HCT116 (cell line): Measurements from ENCODE around the gene PF4V1. TPM values are rescaled to one million over a fixed set of nuclear protein-coding genes. Genes with fewer than 3 reads are reported as not detected.

ENCODE experiments used
- ATAC-seq: fragments of 200-7000 bp; cut with Tn5 transposase; 2 replicates; pipeline ENCODE4 v1.9.1; 2020; ENCODE audit warnings: mild to moderate bottlenecking, moderate library complexity
- BruUV-seq: library from RNA; stranded (reverse); fragments of 400-500 nt; replicated peaks from 2 replicates; lab custom pipeline; 2021; lab: Mats Ljungman, UMichigan
- CTCF ChIA-PET: fragments of 300-600 bp; sonication (Branson Sonifier 250); formaldehyde crosslinking; loops from one replicate; lab custom pipeline; 2021; ENCODE audit warnings: antibody characterized with exemption; lab: Charles Lee
- POLR2A ChIA-PET: fragments of 300-600, 350-600 bp; sonication (Branson Sonifier 250); formaldehyde crosslinking; loops from one replicate; lab custom pipeline; 2021; ENCODE audit warnings: antibody characterized with exemption; lab: Charles Lee
- RAD21 ChIA-PET, 2 experiments: fragments of 300-600 bp; sonication (Branson Sonifier 250); formaldehyde crosslinking; loops; one replicate each; lab custom pipeline; 2023; ENCODE audit warnings: low total read pairs in 2 of 2; ENCODE audit not compliant: uncharacterized antibody in 2 of 2, unreplicated experiment in 2 of 2, low non-redundant PET in 1 of 2; lab: Charles Lee
- DNase-seq: peaks from one replicate; pipeline ENCODE4 v3.0.0-alpha.2; 2010; ENCODE audit warnings: low read depth, low spot score
- H2AFZ ChIP-seq: fragments of 200-600 bp; shearing (Covaris generic), sonication (generic); 2 replicates; pipeline ENCODE4 v1.6.1; 2017; ENCODE audit warnings: low read depth, mixed run types, mixed read lengths, antibody characterized with exemption, low read length; ENCODE audit not compliant: poor library complexity, severe bottlenecking
- H3K27ac ChIP-seq: 2 replicates; pipeline ENCODE4 v1.5.1; 2012; ENCODE audit warnings: low read depth, low read length
- H3K27me3 ChIP-seq: fragments of 200-600 bp; sonication (generic); 2 replicates; pipeline ENCODE4 v1.6.1; 2016; ENCODE audit warnings: mixed run types, low read length, mixed read lengths; ENCODE audit not compliant: insufficient read depth
- H3K36me3 ChIP-seq, 2 experiments: fragments of 200-500 bp in 1 of 2; fragments of 200-600 bp in 1 of 2; sonication (Bioruptor generic) in 1 of 2; sonication (generic) in 1 of 2; 2 replicates each; pipeline versions ENCODE4 v1.5.1 to v1.6.1; 2014 to 2016; ENCODE audit warnings: low read length in 2 of 2, inconsistent platforms in 1 of 2, mixed read lengths in 1 of 2, mixed run types in 1 of 2; ENCODE audit not compliant: insufficient read depth in 2 of 2, control insufficient read depth in 1 of 2
- H3K4me1 ChIP-seq, 2 experiments: fragments of 200-600 bp in 1 of 2; sonication (generic) in 1 of 2; 2 replicates each; pipeline versions ENCODE4 v1.5.1 to v1.6.1; 2012 to 2017; ENCODE audit warnings: low read length in 2 of 2, inconsistent platforms in 1 of 2, mild to moderate bottlenecking in 1 of 2, mixed read lengths in 1 of 2, mixed run types in 1 of 2, moderate library complexity in 1 of 2; ENCODE audit not compliant: insufficient read depth in 2 of 2, control insufficient read depth in 1 of 2
- H3K4me2 ChIP-seq: fragments of 200-600 bp; sonication (generic); 2 replicates; pipeline ENCODE4 v1.6.1; 2017; ENCODE audit warnings: mixed run types, low read length, mixed read lengths
- H3K4me3 ChIP-seq, 2 experiments: fragments of 200-600 bp in 1 of 2; sonication (generic) in 1 of 2; replicated peaks in 1 of 2; 2 replicates each; pipeline ENCODE4 v1.5.1; 2011 to 2016; ENCODE audit warnings: low read length in 2 of 2, control low read depth in 1 of 2, low read depth in 1 of 2, mild to moderate bottlenecking in 1 of 2, mixed read lengths in 1 of 2, mixed run types in 1 of 2
- H3K79me2 ChIP-seq: fragments of 200-600 bp; sonication (generic); 2 replicates; pipeline ENCODE4 v1.6.1; 2017; ENCODE audit warnings: mild to moderate bottlenecking, mixed run types, low read length, moderate library complexity, mixed read lengths; ENCODE audit not compliant: insufficient read depth
- H3K9ac ChIP-seq: fragments of 200-600 bp; sonication (generic); 2 replicates; pipeline ENCODE4 v1.6.1; 2016; ENCODE audit warnings: low read length, mixed read lengths
- H3K9me2 ChIP-seq: fragments of 200-600 bp; sonication (generic), shearing (Covaris generic); 2 replicates; pipeline ENCODE4 v1.6.1; 2017; ENCODE audit warnings: mixed run types, mild to moderate bottlenecking, moderate library complexity; ENCODE audit not compliant: insufficient read depth
- H3K9me3 ChIP-seq, 2 experiments: fragments of 200-500 bp in 1 of 2; fragments of 200-600 bp in 1 of 2; sonication (Bioruptor generic) in 1 of 2; sonication (generic) in 1 of 2; 2 replicates each; pipeline ENCODE4 v1.6.1; 2014 to 2017; ENCODE audit warnings: low read length in 2 of 2, mixed read lengths in 2 of 2, inconsistent platforms in 1 of 2, low read depth in 1 of 2, mild to moderate bottlenecking in 1 of 2, mixed run types in 1 of 2, moderate library complexity in 1 of 2; ENCODE audit not compliant: control insufficient read depth in 1 of 2, insufficient read depth in 1 of 2
- H4K20me1 ChIP-seq: fragments of 200-600 bp; sonication (generic), shearing (Covaris generic); 2 replicates; pipeline ENCODE4 v1.6.1; 2017; ENCODE audit warnings: mixed run types, mild to moderate bottlenecking, moderate library complexity; ENCODE audit not compliant: insufficient read depth
- ATF3 ChIP-seq: IDR thresholded peaks from 2 replicates; pipeline ENCODE4 v1.6.1; 2012
- CEBPB ChIP-seq: IDR thresholded peaks from 2 replicates; pipeline ENCODE4 v1.6.1; 2012; ENCODE audit warnings: low read depth
- ELF1 ChIP-seq: IDR thresholded peaks from 2 replicates; pipeline ENCODE4 v1.6.1; 2012; ENCODE audit warnings: low read depth, borderline replicate concordance
- EZH2 ChIP-seq: fragments of 200-600 bp; sonication (generic); IDR thresholded peaks from 2 replicates; pipeline ENCODE4 v1.6.1; 2017; ENCODE audit warnings: antibody characterized with exemption, mixed run types
- FOSL1 ChIP-seq: IDR thresholded peaks from 2 replicates; pipeline ENCODE4 v1.6.1; 2012; ENCODE audit warnings: low read depth
- JUND ChIP-seq: IDR thresholded peaks from 2 replicates; pipeline ENCODE4 v1.6.1; 2012
- RAD21 ChIP-seq: IDR thresholded peaks from 2 replicates; pipeline ENCODE4 v1.6.1; 2012; ENCODE audit warnings: low read depth, mild to moderate bottlenecking
- REST ChIP-seq: IDR thresholded peaks from 2 replicates; pipeline ENCODE4 v1.6.1; 2012; ENCODE audit warnings: low read depth
- SIN3A ChIP-seq: IDR thresholded peaks from 2 replicates; pipeline ENCODE4 v1.6.1; 2012; ENCODE audit warnings: low read depth
- SRF ChIP-seq: IDR thresholded peaks from 2 replicates; pipeline ENCODE4 v1.6.1; 2012; ENCODE audit warnings: low read depth
- TCF7L2 ChIP-seq: IDR thresholded peaks from 2 replicates; pipeline ENCODE4 v1.7.0; 2011; ENCODE audit warnings: borderline replicate concordance, inconsistent platforms; ENCODE audit not compliant: insufficient read depth, insufficient read length; ENCODE audit errors: extremely low read depth
- ZBTB33 ChIP-seq: IDR thresholded peaks from 2 replicates; pipeline ENCODE4 v1.6.1; 2011; ENCODE audit warnings: mild to moderate bottlenecking, low read length, moderate library complexity; ENCODE audit not compliant: insufficient replicate concordance; ENCODE audit errors: extremely low read depth
- ZFX ChIP-seq: fragments of 450-650 bp; IDR thresholded peaks from 2 replicates; pipeline ENCODE4 v1.6.1; 2017
- ZNF274 ChIP-seq: fragments of 200-500 bp; sonication (Bioruptor generic); IDR thresholded peaks from 2 replicates; pipeline ENCODE4 v1.6.1; 2014; ENCODE audit warnings: mild to moderate bottlenecking, low read depth, low read length, inconsistent platforms
- intact Hi-C: fragments of 100-400 bp; cut with micrococcal nuclease; formaldehyde crosslinking; loops from 2 replicates; pipeline ENCODE4 v1.10.0; 2022
- total RNA-seq: library from RNA; stranded (reverse); gene quantifications from one replicate; pipeline ENCODE4 v1.2.1, GENCODE V29; 2021; ENCODE audit not compliant: unreplicated experiment

Gene PF4V1
- total RNA-seq, 1 experiment from 2014 or later = not detected

GRCh38 chr4:73850261-73850970 is 2.7 kb upstream of the PF4V1 start:
- TF ChIP-seq ATF3 = no peak
- TF ChIP-seq SRF = no peak
- no peak for TF ChIP-seq SIN3A
- no peak for TF ChIP-seq TCF7L2
- no peak for TF ChIP-seq FOSL1
- TF ChIP-seq ZNF274 = no peak
- TF ChIP-seq RAD21 = no peak
- no peak for TF ChIP-seq EZH2
- TF ChIP-seq ZBTB33 = no peak
- no peak for TF ChIP-seq ELF1
- TF ChIP-seq CEBPB = no peak
- no peak for TF ChIP-seq JUND
- no peak for TF ChIP-seq REST
- no peak for TF ChIP-seq ZFX
- TF ChIP-seq, all 23 proteins: peak for 0
- Histone ChIP-seq H3K36me3 (no peaks in the 10 kb centered on the region), H3K27me3 (no peaks in the 10 kb centered on the region), H3K4me1 (no peaks in the 10 kb centered on the region), H2AFZ (no peak overlapping the region), H3K27ac (no peak overlapping the region), H3K9me2 (no peaks in the 10 kb centered on the region), H3K9ac (no peak overlapping the region), H3K4me3 (no peak overlapping the region), H3K4me2 (no peak overlapping the region), H3K9me3 (no peaks in the 10 kb centered on the region), H4K20me1 (no peaks in the 10 kb centered on the region), H3K79me2 (no peaks in the 10 kb centered on the region)
- no TSS peak for BruUV-seq
- intact Hi-C loops = no loop called here
- POLR2A ChIA-PET = no interaction called here
- no peak for DNase-seq
- no peak for ATAC-seq
- CTCF ChIA-PET = interaction anchor here (1.0 kb wide), 1 partner anchor 14 kb away, joined by 5 read pairs; no protein-coding TSS in a partner anchor
- RAD21 ChIA-PET = no interaction called here
